LNCAP (cell line): ENCODE results near the gene RARG.

Source experiments
- CTCF ChIP-seq: fragments of 450-650 bp; IDR thresholded peaks from 2 replicates; pipeline ENCODE4 v1.5.1; 2017; ENCODE audit warnings: mild to moderate bottlenecking

Gene RARG

GRCh38 chr12:53180220-53180930 is 51.6 kb downstream of the RARG start, which contains the start of the genes CSAD and ZNF740:
Gene CSAD (minus strand): TSS chr12:53180925. CDS start chr12:53173470, 7,455 bp downstream.
Gene ZNF740 (plus strand): TSS chr12:53180722. CDS start chr12:53181984, 1,262 bp downstream.
- TF ChIP-seq CTCF, result no peak

- TF ChIP-seq CTCF, result no peak
Observed at GRCh38 chr12:53179687-53180219, 52.3 kb downstream of the RARG start.

GRCh38 chr12:53176750-53177149 is 55.3 kb downstream of the RARG start:
- TF ChIP-seq CTCF, result no peak

GRCh38 chr12:53174881-53175491 is 57.0 kb downstream of the RARG start:
- TF ChIP-seq CTCF, result peak; percentile 61; the same call in 1 of the 2 replicates

GRCh38 chr12:53173085-53173715 is 58.8 kb downstream of the RARG start:
- no peak for TF ChIP-seq CTCF

GRCh38 chr12:53172352-53172751 is 59.7 kb downstream of the RARG start:
- TF ChIP-seq CTCF, result no peak

- TF ChIP-seq CTCF, result no peak
Observed at GRCh38 chr12:53171725-53172329, 60.2 kb downstream of the RARG start.
